HepG2 (cell line): ENCODE results near the gene PIK3R1. TPM values are rescaled to one million over a fixed set of nuclear protein-coding genes. Genes with fewer than 3 reads are reported as not detected.

Experiments
- ATAC-seq: fragments of 200-7000 bp; cut with Tn5 transposase; 3 replicates; pipeline ENCODE4 v1.9.1; 2020; ENCODE audit warnings: mild to moderate bottlenecking, moderate library complexity
- BruUV-seq: library from RNA; stranded (reverse); fragments of 400-500 nt; replicated peaks from 2 replicates; lab custom pipeline; 2021; lab: Mats Ljungman, UMichigan
- CTCF ChIA-PET: fragments of 300-600 bp; formaldehyde crosslinking; extraction: SDS; loops from one replicate; lab custom pipeline; 2021; ENCODE audit warnings: low total read pairs, inconsistent platforms, low intra/inter-chr PET ratio; lab: Yijun Ruan, JAX
- POLR2A ChIA-PET: fragments of 350-600 bp; sonication (Branson Sonifier 250); formaldehyde crosslinking; loops from one replicate; lab custom pipeline; 2020; ENCODE audit warnings: antibody characterized with exemption, inconsistent platforms; lab: Yijun Ruan, JAX
- DNase-seq: peaks from one replicate; pipeline ENCODE4 v3.0.0-alpha.2; 2015; ENCODE audit warnings: low spot score
- FAIRE-seq: peaks from 3 replicates; lab custom pipeline; 2011; peaks lifted over from hg19 to GRCh38; lab: Jason Lieb, UNC
- H2AFZ ChIP-seq: one replicate; pipeline ENCODE4 v1.6.1; 2011; ENCODE audit warnings: low read length, inconsistent platforms
- H3K27ac ChIP-seq: fragments of 300-600 bp; 3 replicates; pipeline ENCODE4 v1.8.0; 2011; ENCODE audit warnings: mixed run types, mild to moderate bottlenecking, mixed read lengths, low read length, inconsistent platforms; ENCODE audit not compliant: insufficient read depth; ENCODE audit errors: extremely low read length
- H3K27me3 ChIP-seq, 2 experiments: fragments of 200-600 bp in 1 of 2; 2 replicates in 1 of 2; 3 replicates in 1 of 2; pipeline versions ENCODE4 v1.6.0 to v1.8.0; 2011; ENCODE audit warnings: low read length in 2 of 2, mild to moderate bottlenecking in 2 of 2, moderate library complexity in 2 of 2, inconsistent platforms in 1 of 2; ENCODE audit not compliant: insufficient read depth in 2 of 2, control insufficient read depth in 1 of 2
- H3K36me3 ChIP-seq, 2 experiments: fragments of 200-600 bp in 1 of 2; replicated peaks in 1 of 2; 2 replicates in 1 of 2; 3 replicates in 1 of 2; pipeline versions ENCODE4 v1.5.1 to v1.8.0; 2011; ENCODE audit warnings: low read length in 2 of 2, inconsistent platforms in 1 of 2; ENCODE audit not compliant: insufficient read depth in 2 of 2, control insufficient read depth in 1 of 2
- H3K4me1 ChIP-seq: 2 replicates; pipeline ENCODE4 v1.5.1; 2012; ENCODE audit warnings: low read length, inconsistent platforms; ENCODE audit not compliant: insufficient read depth
- H3K4me2 ChIP-seq: 2 replicates; pipeline ENCODE4 v1.6.0; 2011; ENCODE audit warnings: low read depth, low read length, inconsistent platforms
- H3K4me3 ChIP-seq, 3 experiments: fragments of 200-600 bp in 1 of 3; sonication (generic), shearing (Covaris generic) in 1 of 3; replicated peaks in 1 of 3; 2 replicates each; pipeline ENCODE4 v1.5.1; 2011 to 2016; ENCODE audit warnings: low read length in 3 of 3, inconsistent platforms in 2 of 3, low read depth in 2 of 3, mild to moderate bottlenecking in 2 of 3, control low read depth in 1 of 3, mixed read lengths in 1 of 3; ENCODE audit not compliant: insufficient read depth in 1 of 3
- H3K79me2 ChIP-seq: one replicate; pipeline ENCODE4 v1.6.1; 2011; ENCODE audit warnings: low read length, inconsistent platforms; ENCODE audit not compliant: insufficient read depth
- H3K9ac ChIP-seq: 2 replicates; pipeline ENCODE4 v1.6.0; 2011; ENCODE audit warnings: mild to moderate bottlenecking, low read depth, low read length, inconsistent platforms; ENCODE audit not compliant: insufficient read depth
- H3K9me3 ChIP-seq: 2 replicates; pipeline ENCODE4 v1.5.1; 2012; ENCODE audit warnings: mild to moderate bottlenecking, low read length
- H4K20me1 ChIP-seq: 2 replicates; pipeline ENCODE4 v1.6.0; 2011; ENCODE audit warnings: inconsistent platforms, mild to moderate bottlenecking, low read length, moderate library complexity; ENCODE audit not compliant: insufficient read depth
- ATF7 ChIP-seq, 2 experiments: fragments of 450-650 bp in 1 of 2; sonication (generic) in 1 of 2; formaldehyde crosslinking in 1 of 2; IDR thresholded peaks; 2 replicates each; pipeline versions ENCODE4 v1.4.0 to v1.6.1; 2016 to 2020; ENCODE audit warnings: antibody characterized with exemption in 1 of 2, mild to moderate bottlenecking in 1 of 2, missing genetic modification reagents in 1 of 2
- KMT2B ChIP-seq: IDR thresholded peaks from 2 replicates; pipeline ENCODE4 v1.6.1; 2016; ENCODE audit warnings: missing genetic modification reagents, missing compliant biosample characterization
- ZNF382 ChIP-seq: sonication (generic); formaldehyde crosslinking; IDR thresholded peaks from 2 replicates; pipeline ENCODE4 v1.5.0; 2020; ENCODE audit warnings: missing genetic modification reagents, mild to moderate bottlenecking, borderline replicate concordance
- WGBS: methylation state at CpG from one replicate; pipeline ENCODE4 v1.1.6; 2017; ENCODE audit warnings: low lambda C conversion rate; 5-methylcytosine and 5-hydroxymethylcytosine counted together
- in situ Hi-C: cut with HindIII; loops from 2 replicates; pipeline ENCODE4 v1.10.0; 2017; ENCODE audit warnings: low pct_unique_long_range_greater_than_20kb; ENCODE audit not compliant: extremely low pct_ligation_motif_present
- intact Hi-C: fragments of 100-400 bp; cut with micrococcal nuclease; formaldehyde crosslinking; loops from one replicate; pipeline ENCODE4 v1.10.0; 2022; ENCODE audit not compliant: unreplicated experiment
- polyA plus RNA-seq, 8 experiments: library from polyadenylated mRNA; depleted of rRNA in 3 of 8; stranded (reverse) in 7 of 8; unstranded in 1 of 8; fragments of >200 nt; fragmentation: Illumina TruSeq in 4 of 8; extraction: Trizol in 4 of 8; gene quantifications; 2 replicates each; pipeline versions ENCODE4 v1.2.1 to v1.2.3, GENCODE V29; 2011 to 2016; ENCODE audit warnings: low read depth in 4 of 8, missing spikeins in 1 of 8, mixed read lengths in 1 of 8; ENCODE audit not compliant: insufficient read depth in 1 of 8
- total RNA-seq, 5 experiments: library from RNA; depleted of rRNA; stranded (reverse); fragments of >200 nt; fragmentation: Illumina TruSeq; extraction: Trizol; gene quantifications; 2 replicates each; pipeline ENCODE4 v1.2.3, GENCODE V29; 2016; ENCODE audit warnings: low read depth in 1 of 5
- TF ChIP-seq, protein P1 (sequence below): sonication (generic); formaldehyde crosslinking; IDR thresholded peaks from 2 replicates; pipeline ENCODE4 v1.4.0; 2020; ENCODE audit warnings: missing genetic modification reagents, borderline replicate concordance
- TF ChIP-seq, protein P2 (sequence below): sonication (generic); formaldehyde crosslinking; IDR thresholded peaks from 2 replicates; pipeline ENCODE4 v1.8.0; 2022; ENCODE audit warnings: missing genetic modification reagents, mild to moderate bottlenecking, borderline replicate concordance
- TF ChIP-seq, protein P3 (sequence below), 2 experiments: IDR thresholded peaks; 2 replicates each; pipeline ENCODE4 v1.6.1; 2011 to 2012; ENCODE audit warnings: low read length in 2 of 2, borderline replicate concordance in 1 of 2, low read depth in 1 of 2, mild to moderate bottlenecking in 1 of 2, moderate library complexity in 1 of 2
- TF ChIP-seq, protein P4 (sequence below): sonication (generic); formaldehyde crosslinking; IDR thresholded peaks from 2 replicates; pipeline ENCODE4 v1.4.0; 2020; ENCODE audit warnings: missing genetic modification reagents
- TF ChIP-seq, protein P5 (sequence below): sonication (generic); formaldehyde crosslinking; IDR thresholded peaks from 2 replicates; pipeline ENCODE4 v1.4.0; 2020; ENCODE audit warnings: missing genetic modification reagents

Gene PIK3R1
- total and polyA plus RNA-seq, 2 of the 13 experiments (the other 11 are each of a cell fraction or from before 2014, with no cell fraction given): 8.4 to 21.3 TPM

DNA sequence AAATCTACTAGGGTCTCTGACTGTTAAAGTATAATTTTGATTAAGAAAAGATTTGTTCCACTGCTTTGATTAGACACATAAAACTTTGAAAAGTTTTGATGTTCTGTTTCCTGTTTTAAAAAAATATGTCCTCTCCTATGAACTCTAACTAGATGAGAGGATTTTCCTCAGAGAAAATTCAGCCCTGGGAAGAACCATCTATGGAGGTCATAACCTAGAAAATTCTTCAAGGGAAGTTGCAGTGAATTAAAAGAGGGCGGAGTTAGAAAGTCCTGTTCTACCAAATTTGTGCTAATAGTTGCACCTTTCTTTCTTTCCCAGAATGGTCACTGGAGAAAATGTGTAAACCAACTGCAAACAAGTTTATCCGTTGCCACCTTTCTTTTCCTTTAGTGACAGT, 27.7 kb downstream of the PIK3R1 start:
- Histone ChIP-seq H3K27ac (no peak overlapping the region), H3K9ac (no peak overlapping the region), H3K4me2 (no peak overlapping the region), H3K27me3 (no peaks in the 10 kb centered on the region), H3K36me3 (no peaks in the 10 kb centered on the region), H3K4me1 (peaks cover 46% of the 10 kb centered on the region), H3K4me3 (no peak overlapping the region), H2AFZ (no peak overlapping the region), H4K20me1 (no peaks in the 10 kb centered on the region; the same call in 1 of the 2 replicates), H3K9me3 (no peaks in the 10 kb centered on the region), H3K79me2 (peaks cover 57% of the 10 kb centered on the region)
- intact Hi-C loops: no loop called here
- ChIA-PET CTCF (interaction anchor here (0.7 kb wide), 1 partner anchor 445 kb away, joined by 3 read pairs; no protein-coding TSS in a partner anchor), POLR2A (interaction anchor here (2.7 kb wide), 1 partner anchor 28 kb away, joined by 11 read pairs; the partner anchor contains the start of gene PIK3R1)
- in situ Hi-C loops: no loop called here
- WGBS: 97% methylated on average over 2 of the region's 2 CpGs
- FAIRE-seq (no peak), ATAC-seq (no peak), DNase-seq (no peak)
- TF ChIP-seq, protein P1, sequence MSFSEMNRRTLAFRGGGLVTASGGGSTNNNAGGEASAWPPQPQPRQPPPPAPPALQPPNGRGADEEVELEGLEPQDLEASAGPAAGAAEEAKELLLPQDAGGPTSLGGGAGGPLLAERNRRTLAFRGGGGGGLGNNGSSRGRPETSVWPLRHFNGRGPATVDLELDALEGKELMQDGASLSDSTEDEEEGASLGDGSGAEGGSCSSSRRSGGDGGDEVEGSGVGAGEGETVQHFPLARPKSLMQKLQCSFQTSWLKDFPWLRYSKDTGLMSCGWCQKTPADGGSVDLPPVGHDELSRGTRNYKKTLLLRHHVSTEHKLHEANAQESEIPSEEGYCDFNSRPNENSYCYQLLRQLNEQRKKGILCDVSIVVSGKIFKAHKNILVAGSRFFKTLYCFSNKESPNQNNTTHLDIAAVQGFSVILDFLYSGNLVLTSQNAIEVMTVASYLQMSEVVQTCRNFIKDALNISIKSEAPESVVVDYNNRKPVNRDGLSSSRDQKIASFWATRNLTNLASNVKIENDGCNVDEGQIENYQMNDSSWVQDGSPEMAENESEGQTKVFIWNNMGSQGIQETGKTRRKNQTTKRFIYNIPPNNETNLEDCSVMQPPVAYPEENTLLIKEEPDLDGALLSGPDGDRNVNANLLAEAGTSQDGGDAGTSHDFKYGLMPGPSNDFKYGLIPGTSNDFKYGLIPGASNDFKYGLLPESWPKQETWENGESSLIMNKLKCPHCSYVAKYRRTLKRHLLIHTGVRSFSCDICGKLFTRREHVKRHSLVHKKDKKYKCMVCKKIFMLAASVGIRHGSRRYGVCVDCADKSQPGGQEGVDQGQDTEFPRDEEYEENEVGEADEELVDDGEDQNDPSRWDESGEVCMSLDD (CRISPR knock-in tag): no peak
- TF ChIP-seq KMT2B (CRISPR knock-in tag) (no peak), ZNF382 (no peak), ATF7 (IDR thresholded peaks at IDR 0.05) (no peak), ATF7 (CRISPR knock-in tag; IDR thresholded peaks at IDR 0.05) (no peak)
- TF ChIP-seq, protein P2, sequence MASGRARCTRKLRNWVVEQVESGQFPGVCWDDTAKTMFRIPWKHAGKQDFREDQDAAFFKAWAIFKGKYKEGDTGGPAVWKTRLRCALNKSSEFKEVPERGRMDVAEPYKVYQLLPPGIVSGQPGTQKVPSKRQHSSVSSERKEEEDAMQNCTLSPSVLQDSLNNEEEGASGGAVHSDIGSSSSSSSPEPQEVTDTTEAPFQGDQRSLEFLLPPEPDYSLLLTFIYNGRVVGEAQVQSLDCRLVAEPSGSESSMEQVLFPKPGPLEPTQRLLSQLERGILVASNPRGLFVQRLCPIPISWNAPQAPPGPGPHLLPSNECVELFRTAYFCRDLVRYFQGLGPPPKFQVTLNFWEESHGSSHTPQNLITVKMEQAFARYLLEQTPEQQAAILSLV: no peak
- TF ChIP-seq, protein P3, sequence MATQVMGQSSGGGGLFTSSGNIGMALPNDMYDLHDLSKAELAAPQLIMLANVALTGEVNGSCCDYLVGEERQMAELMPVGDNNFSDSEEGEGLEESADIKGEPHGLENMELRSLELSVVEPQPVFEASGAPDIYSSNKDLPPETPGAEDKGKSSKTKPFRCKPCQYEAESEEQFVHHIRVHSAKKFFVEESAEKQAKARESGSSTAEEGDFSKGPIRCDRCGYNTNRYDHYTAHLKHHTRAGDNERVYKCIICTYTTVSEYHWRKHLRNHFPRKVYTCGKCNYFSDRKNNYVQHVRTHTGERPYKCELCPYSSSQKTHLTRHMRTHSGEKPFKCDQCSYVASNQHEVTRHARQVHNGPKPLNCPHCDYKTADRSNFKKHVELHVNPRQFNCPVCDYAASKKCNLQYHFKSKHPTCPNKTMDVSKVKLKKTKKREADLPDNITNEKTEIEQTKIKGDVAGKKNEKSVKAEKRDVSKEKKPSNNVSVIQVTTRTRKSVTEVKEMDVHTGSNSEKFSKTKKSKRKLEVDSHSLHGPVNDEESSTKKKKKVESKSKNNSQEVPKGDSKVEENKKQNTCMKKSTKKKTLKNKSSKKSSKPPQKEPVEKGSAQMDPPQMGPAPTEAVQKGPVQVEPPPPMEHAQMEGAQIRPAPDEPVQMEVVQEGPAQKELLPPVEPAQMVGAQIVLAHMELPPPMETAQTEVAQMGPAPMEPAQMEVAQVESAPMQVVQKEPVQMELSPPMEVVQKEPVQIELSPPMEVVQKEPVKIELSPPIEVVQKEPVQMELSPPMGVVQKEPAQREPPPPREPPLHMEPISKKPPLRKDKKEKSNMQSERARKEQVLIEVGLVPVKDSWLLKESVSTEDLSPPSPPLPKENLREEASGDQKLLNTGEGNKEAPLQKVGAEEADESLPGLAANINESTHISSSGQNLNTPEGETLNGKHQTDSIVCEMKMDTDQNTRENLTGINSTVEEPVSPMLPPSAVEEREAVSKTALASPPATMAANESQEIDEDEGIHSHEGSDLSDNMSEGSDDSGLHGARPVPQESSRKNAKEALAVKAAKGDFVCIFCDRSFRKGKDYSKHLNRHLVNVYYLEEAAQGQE (IDR thresholded peaks at IDR 0.05; ENCODE audit: borderline replicate concordance in 1 of 2, low read depth in 1 of 2, low read length in 2 of 2): no peak
- TF ChIP-seq, protein P4, sequence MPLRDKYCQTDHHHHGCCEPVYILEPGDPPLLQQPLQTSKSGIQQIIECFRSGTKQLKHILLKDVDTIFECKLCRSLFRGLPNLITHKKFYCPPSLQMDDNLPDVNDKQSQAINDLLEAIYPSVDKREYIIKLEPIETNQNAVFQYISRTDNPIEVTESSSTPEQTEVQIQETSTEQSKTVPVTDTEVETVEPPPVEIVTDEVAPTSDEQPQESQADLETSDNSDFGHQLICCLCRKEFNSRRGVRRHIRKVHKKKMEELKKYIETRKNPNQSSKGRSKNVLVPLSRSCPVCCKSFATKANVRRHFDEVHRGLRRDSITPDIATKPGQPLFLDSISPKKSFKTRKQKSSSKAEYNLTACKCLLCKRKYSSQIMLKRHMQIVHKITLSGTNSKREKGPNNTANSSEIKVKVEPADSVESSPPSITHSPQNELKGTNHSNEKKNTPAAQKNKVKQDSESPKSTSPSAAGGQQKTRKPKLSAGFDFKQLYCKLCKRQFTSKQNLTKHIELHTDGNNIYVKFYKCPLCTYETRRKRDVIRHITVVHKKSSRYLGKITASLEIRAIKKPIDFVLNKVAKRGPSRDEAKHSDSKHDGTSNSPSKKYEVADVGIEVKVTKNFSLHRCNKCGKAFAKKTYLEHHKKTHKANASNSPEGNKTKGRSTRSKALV (CRISPR knock-in tag): no peak
- TF ChIP-seq, protein P5, sequence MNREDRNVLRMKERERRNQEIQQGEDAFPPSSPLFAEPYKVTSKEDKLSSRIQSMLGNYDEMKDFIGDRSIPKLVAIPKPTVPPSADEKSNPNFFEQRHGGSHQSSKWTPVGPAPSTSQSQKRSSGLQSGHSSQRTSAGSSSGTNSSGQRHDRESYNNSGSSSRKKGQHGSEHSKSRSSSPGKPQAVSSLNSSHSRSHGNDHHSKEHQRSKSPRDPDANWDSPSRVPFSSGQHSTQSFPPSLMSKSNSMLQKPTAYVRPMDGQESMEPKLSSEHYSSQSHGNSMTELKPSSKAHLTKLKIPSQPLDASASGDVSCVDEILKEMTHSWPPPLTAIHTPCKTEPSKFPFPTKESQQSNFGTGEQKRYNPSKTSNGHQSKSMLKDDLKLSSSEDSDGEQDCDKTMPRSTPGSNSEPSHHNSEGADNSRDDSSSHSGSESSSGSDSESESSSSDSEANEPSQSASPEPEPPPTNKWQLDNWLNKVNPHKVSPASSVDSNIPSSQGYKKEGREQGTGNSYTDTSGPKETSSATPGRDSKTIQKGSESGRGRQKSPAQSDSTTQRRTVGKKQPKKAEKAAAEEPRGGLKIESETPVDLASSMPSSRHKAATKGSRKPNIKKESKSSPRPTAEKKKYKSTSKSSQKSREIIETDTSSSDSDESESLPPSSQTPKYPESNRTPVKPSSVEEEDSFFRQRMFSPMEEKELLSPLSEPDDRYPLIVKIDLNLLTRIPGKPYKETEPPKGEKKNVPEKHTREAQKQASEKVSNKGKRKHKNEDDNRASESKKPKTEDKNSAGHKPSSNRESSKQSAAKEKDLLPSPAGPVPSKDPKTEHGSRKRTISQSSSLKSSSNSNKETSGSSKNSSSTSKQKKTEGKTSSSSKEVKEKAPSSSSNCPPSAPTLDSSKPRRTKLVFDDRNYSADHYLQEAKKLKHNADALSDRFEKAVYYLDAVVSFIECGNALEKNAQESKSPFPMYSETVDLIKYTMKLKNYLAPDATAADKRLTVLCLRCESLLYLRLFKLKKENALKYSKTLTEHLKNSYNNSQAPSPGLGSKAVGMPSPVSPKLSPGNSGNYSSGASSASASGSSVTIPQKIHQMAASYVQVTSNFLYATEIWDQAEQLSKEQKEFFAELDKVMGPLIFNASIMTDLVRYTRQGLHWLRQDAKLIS (CRISPR knock-in tag): no peak
- BruUV-seq: no TSS peak
